ENCODE data around the gene TRIM38. TPM values are rescaled to one million over a fixed set of nuclear protein-coding genes. Genes with fewer than 3 reads are reported as not detected.

TRIM38 gene
- total and polyA plus RNA-seq, 2 experiments from 2014 or later = 5.2 to 8.6 TPM

- no peak for DNase-seq (ENCODE audit: low spot score)
- H3K79me2 ChIP-seq = no peaks in the 10 kb centered on the region
- no peak overlapping the region for H2AFZ ChIP-seq
- no peaks in the 10 kb centered on the region for H3K9me2 ChIP-seq (replicated peaks; ENCODE audit: insufficient read depth)
- H3K9me3 ChIP-seq (ENCODE audit: low read depth) = no peaks in the 10 kb centered on the region
- no peaks in the 10 kb centered on the region for H3K27me3 ChIP-seq
- peak overlapping the region; percentile 93 for H3K27ac ChIP-seq
- H3K4me3 ChIP-seq = no peak overlapping the region
- H3K4me2 ChIP-seq = no peak overlapping the region
- H4K20me1 ChIP-seq (ENCODE audit: insufficient read depth, poor library complexity, severe bottlenecking) = no peaks in the 10 kb centered on the region
- peaks cover 9% of the 10 kb centered on the region for H3K4me1 ChIP-seq (ENCODE audit: insufficient read depth)
- H3K36me3 ChIP-seq (replicated peaks; ENCODE audit: insufficient read depth, low read depth) = no peaks in the 10 kb centered on the region
- WGBS (ENCODE audit: low lambda C conversion rate, missing lambda C conversion rate) = 91% methylated on average over 3 of the region's 3 CpGs
- no peak for TF ChIP-seq EZH2phosphoT487 (IDR thresholded peaks at IDR 0.05; ENCODE audit: low read depth, severe bottlenecking, unreplicated experiment)
- TF ChIP-seq CTCF (IDR thresholded peaks at IDR 0.05; ENCODE audit: poor library complexity) = no peak
- TF ChIP-seq EZH2 (IDR thresholded peaks at IDR 0.05; ENCODE audit: borderline replicate concordance) = no peak
Observed at GRCh38 chr6:26024651-26025046, 62.0 kb downstream of the TRIM38 start.

GRCh38 chr6:26025047-26025893, 62.7 kb downstream of the TRIM38 start:
- no peak for TF ChIP-seq EZH2 (IDR thresholded peaks at IDR 0.05; ENCODE audit: borderline replicate concordance)
- TF ChIP-seq EZH2phosphoT487 (IDR thresholded peaks at IDR 0.05; ENCODE audit: low read depth, severe bottlenecking, unreplicated experiment) = no peak
- TF ChIP-seq CTCF (IDR thresholded peaks at IDR 0.05; ENCODE audit: poor library complexity) = no peak
- H4K20me1 ChIP-seq (ENCODE audit: insufficient read depth, poor library complexity, severe bottlenecking) = no peaks in the 10 kb centered on the region
- no peaks in the 10 kb centered on the region for H3K79me2 ChIP-seq
- H3K4me3 ChIP-seq = peak overlapping the region; percentile 17
- no peaks in the 10 kb centered on the region for H3K36me3 ChIP-seq (replicated peaks; ENCODE audit: insufficient read depth, low read depth)
- H3K27ac ChIP-seq = peak overlapping the region; percentile 93
- H3K4me1 ChIP-seq (ENCODE audit: insufficient read depth) = peaks cover 9% of the 10 kb centered on the region
- H3K9me2 ChIP-seq (replicated peaks; ENCODE audit: insufficient read depth) = no peaks in the 10 kb centered on the region
- 73% methylated on average over 17 of the region's 17 CpGs for WGBS (ENCODE audit: low lambda C conversion rate, missing lambda C conversion rate)
- H3K4me2 ChIP-seq = peak overlapping the region; percentile 77
- DNase-seq (ENCODE audit: low spot score) = peak; percentile 67
- no peaks in the 10 kb centered on the region for H3K27me3 ChIP-seq
- no peaks in the 10 kb centered on the region for H3K9me3 ChIP-seq (ENCODE audit: low read depth)
- no peak overlapping the region for H2AFZ ChIP-seq

GRCh38 chr6:26025894-26026832, 63.6 kb downstream of the TRIM38 start:
- TF ChIP-seq EZH2phosphoT487 (IDR thresholded peaks at IDR 0.05; ENCODE audit: low read depth, severe bottlenecking, unreplicated experiment) = no peak
- TF ChIP-seq EZH2 (IDR thresholded peaks at IDR 0.05; ENCODE audit: borderline replicate concordance) = no peak
- TF ChIP-seq CTCF (IDR thresholded peaks at IDR 0.05; ENCODE audit: poor library complexity) = peak; percentile 89
- peak overlapping the region; percentile 93 for H3K27ac ChIP-seq
- H3K36me3 ChIP-seq (replicated peaks; ENCODE audit: insufficient read depth, low read depth) = no peaks in the 10 kb centered on the region
- H3K9me3 ChIP-seq (ENCODE audit: low read depth) = no peaks in the 10 kb centered on the region
- H2AFZ ChIP-seq = peak overlapping the region; percentile 6
- H3K4me1 ChIP-seq (ENCODE audit: insufficient read depth) = peaks cover 10% of the 10 kb centered on the region
- H4K20me1 ChIP-seq (ENCODE audit: insufficient read depth, poor library complexity, severe bottlenecking) = no peaks in the 10 kb centered on the region
- 1% methylated on average over 23 of the region's 23 CpGs for WGBS (ENCODE audit: low lambda C conversion rate, missing lambda C conversion rate)
- no peaks in the 10 kb centered on the region for H3K27me3 ChIP-seq
- DNase-seq (ENCODE audit: low spot score) = peak; percentile 98
- H3K4me2 ChIP-seq = peak overlapping the region; percentile 77
- H3K9me2 ChIP-seq (replicated peaks; ENCODE audit: insufficient read depth) = no peaks in the 10 kb centered on the region
- peak overlapping the region; percentile 51 for H3K4me3 ChIP-seq
- H3K79me2 ChIP-seq = no peaks in the 10 kb centered on the region
